HepG2 (cell line): ENCODE data around the gene SMIM43. TPM values are rescaled to one million over a fixed set of nuclear protein-coding genes. Genes with fewer than 3 reads are reported as not detected.

Source experiments
- ATAC-seq: fragments of 200-7000 bp; cut with Tn5 transposase; 3 replicates; pipeline ENCODE4 v1.9.1; 2020; ENCODE audit warnings: mild to moderate bottlenecking, moderate library complexity
- BruUV-seq: library from RNA; stranded (reverse); fragments of 400-500 nt; replicated peaks from 2 replicates; lab custom pipeline; 2021; lab: Mats Ljungman, UMichigan
- CTCF ChIA-PET: fragments of 300-600 bp; formaldehyde crosslinking; extraction: SDS; loops from one replicate; lab custom pipeline; 2021; ENCODE audit warnings: low total read pairs, inconsistent platforms, low intra/inter-chr PET ratio; lab: Yijun Ruan, JAX
- POLR2A ChIA-PET: fragments of 350-600 bp; sonication (Branson Sonifier 250); formaldehyde crosslinking; loops from one replicate; lab custom pipeline; 2020; ENCODE audit warnings: antibody characterized with exemption, inconsistent platforms; lab: Yijun Ruan, JAX
- DNase-seq: peaks from one replicate; pipeline ENCODE4 v3.0.0-alpha.2; 2015; ENCODE audit warnings: low spot score
- FAIRE-seq: peaks from 3 replicates; lab custom pipeline; 2011; peaks lifted over from hg19 to GRCh38; lab: Jason Lieb, UNC
- H2AFZ ChIP-seq: one replicate; pipeline ENCODE4 v1.6.1; 2011; ENCODE audit warnings: low read length, inconsistent platforms
- H3K27ac ChIP-seq: fragments of 300-600 bp; 3 replicates; pipeline ENCODE4 v1.8.0; 2011; ENCODE audit warnings: mixed run types, mild to moderate bottlenecking, mixed read lengths, low read length, inconsistent platforms; ENCODE audit not compliant: insufficient read depth; ENCODE audit errors: extremely low read length
- H3K27me3 ChIP-seq, 2 experiments: fragments of 200-600 bp in 1 of 2; 2 replicates in 1 of 2; 3 replicates in 1 of 2; pipeline versions ENCODE4 v1.6.0 to v1.8.0; 2011; ENCODE audit warnings: low read length in 2 of 2, mild to moderate bottlenecking in 2 of 2, moderate library complexity in 2 of 2, inconsistent platforms in 1 of 2; ENCODE audit not compliant: insufficient read depth in 2 of 2, control insufficient read depth in 1 of 2
- H3K36me3 ChIP-seq, 2 experiments: fragments of 200-600 bp in 1 of 2; replicated peaks in 1 of 2; 2 replicates in 1 of 2; 3 replicates in 1 of 2; pipeline versions ENCODE4 v1.5.1 to v1.8.0; 2011; ENCODE audit warnings: low read length in 2 of 2, inconsistent platforms in 1 of 2; ENCODE audit not compliant: insufficient read depth in 2 of 2, control insufficient read depth in 1 of 2
- H3K4me1 ChIP-seq: 2 replicates; pipeline ENCODE4 v1.5.1; 2012; ENCODE audit warnings: low read length, inconsistent platforms; ENCODE audit not compliant: insufficient read depth
- H3K4me2 ChIP-seq: 2 replicates; pipeline ENCODE4 v1.6.0; 2011; ENCODE audit warnings: low read depth, low read length, inconsistent platforms
- H3K4me3 ChIP-seq, 3 experiments: fragments of 200-600 bp in 1 of 3; sonication (generic), shearing (Covaris generic) in 1 of 3; replicated peaks in 1 of 3; 2 replicates each; pipeline ENCODE4 v1.5.1; 2011 to 2016; ENCODE audit warnings: low read length in 3 of 3, inconsistent platforms in 2 of 3, low read depth in 2 of 3, mild to moderate bottlenecking in 2 of 3, control low read depth in 1 of 3, mixed read lengths in 1 of 3; ENCODE audit not compliant: insufficient read depth in 1 of 3
- H3K79me2 ChIP-seq: one replicate; pipeline ENCODE4 v1.6.1; 2011; ENCODE audit warnings: low read length, inconsistent platforms; ENCODE audit not compliant: insufficient read depth
- H3K9ac ChIP-seq: 2 replicates; pipeline ENCODE4 v1.6.0; 2011; ENCODE audit warnings: mild to moderate bottlenecking, low read depth, low read length, inconsistent platforms; ENCODE audit not compliant: insufficient read depth
- H3K9me3 ChIP-seq: 2 replicates; pipeline ENCODE4 v1.5.1; 2012; ENCODE audit warnings: mild to moderate bottlenecking, low read length
- H4K20me1 ChIP-seq: 2 replicates; pipeline ENCODE4 v1.6.0; 2011; ENCODE audit warnings: inconsistent platforms, mild to moderate bottlenecking, low read length, moderate library complexity; ENCODE audit not compliant: insufficient read depth
- CEBPG ChIP-seq: IDR thresholded peaks from 2 replicates; pipeline ENCODE4 v1.6.1; 2016
- FOXJ3 ChIP-seq: sonication (generic); formaldehyde crosslinking; IDR thresholded peaks from 2 replicates; pipeline ENCODE4 v1.4.0; 2020; ENCODE audit warnings: missing genetic modification reagents, mild to moderate bottlenecking, borderline replicate concordance
- FOXP4 ChIP-seq: sonication (generic); formaldehyde crosslinking; IDR thresholded peaks from 2 replicates; pipeline ENCODE4 v1.4.0; 2020; ENCODE audit warnings: missing genetic modification reagents
- IRX3 ChIP-seq: sonication (generic); formaldehyde crosslinking; IDR thresholded peaks from 2 replicates; pipeline ENCODE4 v1.8.1; 2023; ENCODE audit warnings: mild to moderate bottlenecking, low read depth, missing genetic modification reagents, borderline replicate concordance
- NFAT5 ChIP-seq: sonication (generic); formaldehyde crosslinking; IDR thresholded peaks from 2 replicates; pipeline ENCODE4 v1.4.0; 2020; ENCODE audit warnings: missing genetic modification reagents
- NFIB ChIP-seq: sonication (generic); formaldehyde crosslinking; IDR thresholded peaks from 2 replicates; pipeline ENCODE4 v1.9.0; 2021; ENCODE audit warnings: missing genetic modification reagents, mild to moderate bottlenecking, borderline replicate concordance
- NR3C1 ChIP-seq: sonication (generic); formaldehyde crosslinking; IDR thresholded peaks from 2 replicates; pipeline ENCODE4 v1.4.0; 2020; ENCODE audit warnings: missing genetic modification reagents
- PLRG1 ChIP-seq: fragments of 450-650 bp; conservative IDR thresholded peaks from 2 replicates; pipeline ENCODE4 v1.6.1; 2016
- TBL1XR1 ChIP-seq: fragments of 150-350 bp; IDR thresholded peaks from 2 replicates; pipeline ENCODE4 v1.6.1; 2014; ENCODE audit warnings: borderline replicate concordance, low read length; ENCODE audit not compliant: partially characterized antibody
- ZNF160 ChIP-seq: sonication (generic); formaldehyde crosslinking; IDR thresholded peaks from 2 replicates; pipeline ENCODE4 v1.8.0; 2022; ENCODE audit warnings: mild to moderate bottlenecking, inconsistent platforms, missing genetic modification reagents
- ZNF18 ChIP-seq: sonication (generic); formaldehyde crosslinking; IDR thresholded peaks from 2 replicates; pipeline ENCODE4 v1.8.0; 2022; ENCODE audit warnings: mild to moderate bottlenecking, missing genetic modification reagents; ENCODE audit not compliant: insufficient replicate concordance
- ZNF543 ChIP-seq: sonication (generic); formaldehyde crosslinking; IDR thresholded peaks from 2 replicates; pipeline ENCODE4 v1.4.0; 2020; ENCODE audit warnings: mild to moderate bottlenecking, missing genetic modification reagents
- ZNF83 ChIP-seq: sonication (generic); formaldehyde crosslinking; IDR thresholded peaks from 2 replicates; pipeline ENCODE4 v1.4.0; 2020; ENCODE audit warnings: missing genetic modification reagents, mild to moderate bottlenecking, borderline replicate concordance
- whole genome bisulfite sequencing: methylation state at CpG from one replicate; pipeline ENCODE4 v1.1.6; 2017; ENCODE audit warnings: low lambda C conversion rate; 5-methylcytosine and 5-hydroxymethylcytosine counted together
- in situ Hi-C: cut with HindIII; loops from 2 replicates; pipeline ENCODE4 v1.10.0; 2017; ENCODE audit warnings: low pct_unique_long_range_greater_than_20kb; ENCODE audit not compliant: extremely low pct_ligation_motif_present
- intact Hi-C: fragments of 100-400 bp; cut with micrococcal nuclease; formaldehyde crosslinking; loops from one replicate; pipeline ENCODE4 v1.10.0; 2022; ENCODE audit not compliant: unreplicated experiment
- polyA plus RNA-seq, 8 experiments: library from polyadenylated mRNA; depleted of rRNA in 3 of 8; stranded (reverse) in 7 of 8; unstranded in 1 of 8; fragments of >200 nt; fragmentation: Illumina TruSeq in 4 of 8; extraction: Trizol in 4 of 8; gene quantifications; 2 replicates each; pipeline versions ENCODE4 v1.2.1 to v1.2.3, GENCODE V29; 2011 to 2016; ENCODE audit warnings: low read depth in 4 of 8, missing spikeins in 1 of 8, mixed read lengths in 1 of 8; ENCODE audit not compliant: insufficient read depth in 1 of 8
- total RNA-seq, 5 experiments: library from RNA; depleted of rRNA; stranded (reverse); fragments of >200 nt; fragmentation: Illumina TruSeq; extraction: Trizol; gene quantifications; 2 replicates each; pipeline ENCODE4 v1.2.3, GENCODE V29; 2016; ENCODE audit warnings: low read depth in 1 of 5
- TF ChIP-seq, protein P1 (sequence below): sonication (generic); formaldehyde crosslinking; IDR thresholded peaks from 2 replicates; pipeline ENCODE4 v1.4.0; 2020; ENCODE audit warnings: mild to moderate bottlenecking, missing genetic modification reagents

Gene SMIM43
- total and polyA plus RNA-seq, 2 of the 13 experiments (the other 11 are each of a cell fraction or from before 2014, with no cell fraction given): not detected

DNA sequence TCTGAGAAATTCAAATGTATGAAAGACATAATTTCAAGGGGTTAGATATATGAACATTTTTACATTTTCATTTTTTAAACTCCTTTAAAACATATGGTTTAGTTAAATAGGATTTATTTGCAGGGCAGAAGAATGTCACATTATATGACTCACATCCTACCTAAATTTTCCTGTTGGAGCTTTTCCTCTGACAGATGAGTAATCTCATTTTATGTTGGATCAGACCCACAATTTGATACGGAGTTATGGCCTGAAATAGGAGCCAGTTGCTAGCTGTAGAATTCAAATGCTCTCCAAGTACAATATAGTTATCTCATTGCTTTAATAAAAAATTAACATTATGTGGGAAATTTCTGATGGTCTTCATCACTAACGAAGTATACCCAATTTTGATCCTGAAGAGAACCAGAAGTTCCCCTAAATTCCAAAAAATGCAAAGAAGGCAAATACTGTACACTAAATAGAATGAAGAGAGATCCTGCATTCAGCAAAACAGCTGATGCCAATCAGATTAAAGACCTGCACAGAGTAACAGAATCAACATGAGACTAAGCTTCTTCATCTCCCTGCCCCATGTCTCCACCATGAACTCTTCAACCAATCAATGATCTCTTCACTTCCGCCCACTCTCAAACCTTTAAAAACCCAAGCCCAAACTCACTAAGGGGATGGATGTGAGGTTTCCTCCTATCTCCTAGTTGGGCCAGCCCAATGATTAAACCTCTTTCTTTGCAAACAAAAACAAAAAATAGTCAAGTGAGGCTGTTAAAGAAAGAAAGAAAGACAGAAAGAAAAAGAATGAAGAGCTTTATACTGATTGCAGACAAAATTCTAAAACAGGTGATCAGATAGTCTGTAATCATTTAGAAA lies 25.2 kb upstream of the SMIM43 start:
- no peaks in the 10 kb centered on the region for H3K79me2 ChIP-seq
- H2AFZ ChIP-seq: no peak overlapping the region
- WGBS: 85% methylated on average over 3 of the region's 3 CpGs
- intact Hi-C loops (no loop called here), in situ Hi-C loops (no loop called here)
- H3K4me3 ChIP-seq: no peak overlapping the region
- no peak overlapping the region for H3K9ac ChIP-seq
- no peaks in the 10 kb centered on the region for H3K36me3 ChIP-seq
- no TSS peak for BruUV-seq
- H4K20me1 ChIP-seq: no peaks in the 10 kb centered on the region
- peaks cover 23% of the 10 kb centered on the region for H3K4me1 ChIP-seq
- no peak for FAIRE-seq
- POLR2A ChIA-PET: no interaction called here
- H3K9me3 ChIP-seq: no peaks in the 10 kb centered on the region
- CTCF ChIA-PET: no interaction called here
- DNase-seq: no peak
- no peak for ATAC-seq
- no peak overlapping the region for H3K4me2 ChIP-seq
- no peak overlapping the region for H3K27ac ChIP-seq
- H3K27me3 ChIP-seq: no peaks in the 10 kb centered on the region
- TF ChIP-seq CEBPG (no peak), FOXP4 (CRISPR knock-in tag) (no peak), NFAT5 (no peak), TBL1XR1 (no peak), ZNF543 (CRISPR knock-in tag) (no peak), ZNF18 (no peak), ZNF160 (CRISPR knock-in tag) (no peak), FOXJ3 (no peak), NR3C1 (CRISPR knock-in tag) (no peak), IRX3 (CRISPR knock-in tag) (no peak), PLRG1 (no peak), NFIB (no peak), ZNF83 (no peak)
- TF ChIP-seq, protein P1, sequence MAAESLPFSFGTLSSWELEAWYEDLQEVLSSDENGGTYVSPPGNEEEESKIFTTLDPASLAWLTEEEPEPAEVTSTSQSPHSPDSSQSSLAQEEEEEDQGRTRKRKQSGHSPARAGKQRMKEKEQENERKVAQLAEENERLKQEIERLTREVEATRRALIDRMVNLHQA (CRISPR knock-in tag): no peak
